HG02981 (cell line): ENCODE data around the gene PSMD1.
A peak's percentile ranks its signal among the peaks of the same experiment; 100 is the strongest.
"Not testable (repeated sequence)": the region's sequence is repeated elsewhere in the genome, so short reads cannot be mapped to it uniquely, and the experiment has no call there.

Experiments
- ATAC-seq: cut with Tn5 transposase; IDR thresholded peaks from one replicate; pipeline ENCODE4 v1.9.1; 2021; ENCODE audit warnings: mild to moderate bottlenecking, moderate library complexity; ENCODE audit not compliant: unreplicated experiment

The PSMD1 gene

GRCh38 chr2:231056453-231057416 is at the start of gene PSMD1:
Gene PSMD1, plus strand, starts transcription at chr2:231056867. Its CDS starts 159 bp downstream, at chr2:231057026.
- peak; percentile 70 for ATAC-seq

DNA sequence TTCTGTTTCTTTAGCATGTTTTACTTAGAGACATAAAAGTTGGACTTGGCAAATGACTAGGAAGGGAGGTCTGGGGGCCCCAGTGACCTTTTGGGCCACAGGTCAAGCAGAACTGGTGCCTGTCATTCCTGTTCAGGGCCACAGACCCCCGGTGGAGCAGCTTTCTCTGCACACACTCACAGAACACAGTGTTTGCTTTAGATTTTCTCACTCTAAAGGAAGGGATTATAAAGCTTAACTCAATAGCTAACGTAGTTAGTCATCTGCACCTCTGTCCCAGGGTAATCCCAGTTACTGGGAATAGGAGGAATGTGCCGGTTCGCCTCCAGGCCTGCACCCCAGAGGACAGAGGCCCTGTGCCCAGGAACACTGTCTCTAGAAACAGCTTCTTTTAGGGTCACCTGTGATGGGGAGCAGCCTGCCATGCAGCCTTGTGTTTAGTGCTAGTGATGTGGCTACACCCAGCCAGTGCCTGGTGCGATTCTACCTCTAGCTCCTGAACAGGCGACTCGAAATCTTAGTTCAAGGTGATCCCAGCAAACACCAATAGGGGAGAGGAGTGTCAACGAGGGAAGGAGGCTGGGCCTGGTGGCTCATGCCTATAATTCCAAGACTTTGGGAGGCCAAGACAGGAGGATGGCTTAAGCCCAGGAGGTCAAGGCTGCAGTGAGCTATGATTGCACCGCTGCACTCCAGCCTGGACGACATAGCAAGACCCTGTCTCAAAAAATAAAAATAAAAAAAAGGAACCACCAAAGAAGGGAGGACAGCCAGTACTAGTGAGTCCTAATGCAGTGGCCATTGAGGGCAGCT is 49.2 kb upstream of the PSMD1 start:
- no peak for ATAC-seq

DNA sequence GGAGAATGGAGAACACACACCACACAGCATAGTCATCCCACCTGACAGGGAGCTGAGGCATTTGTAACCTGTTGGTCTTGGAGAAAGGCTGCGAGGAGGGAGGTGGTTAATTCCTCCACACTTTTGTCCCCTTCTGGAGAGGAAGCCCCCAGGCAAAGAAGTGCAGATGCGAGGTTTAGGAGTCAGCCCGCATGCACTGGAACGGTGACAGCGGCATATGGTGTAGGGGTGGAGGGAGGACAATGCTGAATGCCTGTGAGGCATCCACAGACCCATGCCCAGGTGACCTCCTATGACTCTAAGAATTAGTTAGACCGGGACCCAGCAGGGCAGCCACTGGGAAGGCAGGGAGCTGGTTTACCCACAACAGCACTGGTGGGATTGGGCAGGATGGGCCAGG is 48.5 kb upstream of the PSMD1 start:
- no peak for ATAC-seq

DNA sequence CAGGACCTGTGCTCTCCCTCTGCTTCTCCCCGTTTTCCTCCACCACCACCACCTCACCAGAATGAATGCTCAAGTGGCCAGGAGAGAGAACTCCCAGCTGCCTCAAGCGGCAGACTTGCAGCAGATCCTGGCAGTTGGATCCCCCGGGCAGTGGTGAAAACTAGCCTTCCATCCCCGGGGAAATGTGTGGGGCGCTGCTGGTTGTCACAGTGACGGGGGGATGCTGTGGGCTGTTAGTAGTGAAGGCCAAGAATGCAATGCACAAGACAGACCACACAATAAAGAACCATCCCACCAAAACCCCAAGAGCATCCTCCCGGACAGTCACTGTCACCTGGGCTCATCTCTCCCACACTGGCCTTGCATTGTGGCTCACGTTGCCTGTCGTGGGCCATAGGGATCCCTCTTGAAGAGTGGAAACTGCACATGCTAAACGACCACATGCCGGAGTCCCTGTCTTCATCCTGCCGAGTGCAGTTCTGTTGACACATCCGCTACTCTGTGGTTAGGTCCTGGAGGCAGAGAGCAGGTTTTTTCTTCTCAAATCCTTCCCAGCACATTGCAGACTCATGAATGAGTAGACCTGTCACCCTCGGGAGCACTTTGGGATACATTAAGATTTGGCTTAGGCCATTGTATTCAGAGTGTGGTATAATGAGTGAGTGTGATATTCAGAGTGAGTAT is 47.3 kb upstream of the PSMD1 start:
- no peak for ATAC-seq

DNA sequence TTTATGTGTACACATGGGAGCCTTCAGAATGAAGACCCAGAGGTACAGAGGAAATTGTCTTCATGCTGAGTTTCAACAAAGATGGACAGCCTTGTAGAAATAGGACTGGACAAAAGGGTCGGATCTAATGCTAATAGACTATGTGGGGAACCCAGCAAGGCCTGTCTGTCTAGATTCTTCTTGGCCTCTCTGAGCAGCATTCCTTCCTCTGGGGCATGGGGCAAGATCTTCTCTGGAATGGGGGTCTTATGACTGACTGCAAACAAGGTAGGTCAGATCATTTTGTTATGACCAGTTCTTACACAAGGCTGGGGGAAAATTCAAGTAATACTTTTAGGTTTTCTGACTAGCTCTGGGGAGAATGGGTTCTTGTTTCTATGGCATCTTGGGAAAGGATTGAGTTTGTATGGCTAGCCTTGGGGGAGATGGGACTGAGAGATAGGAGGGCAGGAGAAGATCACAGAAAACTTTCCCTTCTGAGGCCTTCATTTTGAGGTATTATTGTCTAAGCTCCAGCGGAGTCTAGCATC is 46.4 kb upstream of the PSMD1 start:
- ATAC-seq = no peak

GRCh38 chr2:231011526-231011925 is 45.1 kb upstream of the PSMD1 start:
- ATAC-seq = no peak

DNA sequence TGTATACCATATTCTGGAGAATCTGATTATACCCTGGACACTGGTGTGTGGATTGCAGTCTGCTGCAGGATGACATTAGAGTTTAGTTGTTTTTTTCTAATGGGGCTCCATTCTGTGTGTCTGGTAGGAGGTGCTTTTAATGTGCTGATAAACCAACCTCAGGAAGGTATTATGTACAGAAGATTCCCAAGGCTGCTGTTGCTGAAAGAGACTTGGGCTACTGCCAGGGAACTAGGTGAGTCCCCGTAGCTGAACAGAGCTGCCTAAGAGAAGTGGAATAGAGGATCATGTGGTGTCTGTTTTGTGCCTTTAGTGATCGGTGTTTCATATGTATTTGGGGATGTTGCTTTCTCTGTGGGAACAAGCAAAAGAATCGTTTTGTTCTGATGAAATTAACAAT is 44.2 kb upstream of the PSMD1 start:
- no peak for ATAC-seq

DNA sequence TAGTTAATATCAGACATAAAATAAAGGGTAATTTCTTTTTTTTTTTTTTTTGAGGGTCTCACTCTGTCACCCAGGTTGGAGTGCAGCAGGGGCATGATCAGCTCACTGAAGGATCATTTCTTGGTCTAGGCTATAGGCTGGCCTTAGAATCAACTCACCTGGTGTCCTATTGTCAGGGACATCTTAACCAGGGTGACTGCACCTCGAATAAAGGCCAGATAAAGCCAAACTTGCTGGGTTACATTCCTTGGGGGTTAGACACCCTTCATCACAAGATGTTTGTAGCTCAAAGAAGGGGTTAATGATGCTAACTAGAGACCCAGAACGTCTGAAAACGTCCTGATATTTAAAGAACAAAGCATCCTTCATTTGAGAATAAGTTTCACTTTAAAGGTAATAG is 42.8 kb upstream of the PSMD1 start:
- ATAC-seq = no peak

GRCh38 chr2:231015478-231015877 is 41.2 kb upstream of the PSMD1 start:
- no peak for ATAC-seq

- no peak for ATAC-seq
These were observed 40.7 kb upstream of the PSMD1 start for GRCh38 chr2:231015926-231016325.

DNA sequence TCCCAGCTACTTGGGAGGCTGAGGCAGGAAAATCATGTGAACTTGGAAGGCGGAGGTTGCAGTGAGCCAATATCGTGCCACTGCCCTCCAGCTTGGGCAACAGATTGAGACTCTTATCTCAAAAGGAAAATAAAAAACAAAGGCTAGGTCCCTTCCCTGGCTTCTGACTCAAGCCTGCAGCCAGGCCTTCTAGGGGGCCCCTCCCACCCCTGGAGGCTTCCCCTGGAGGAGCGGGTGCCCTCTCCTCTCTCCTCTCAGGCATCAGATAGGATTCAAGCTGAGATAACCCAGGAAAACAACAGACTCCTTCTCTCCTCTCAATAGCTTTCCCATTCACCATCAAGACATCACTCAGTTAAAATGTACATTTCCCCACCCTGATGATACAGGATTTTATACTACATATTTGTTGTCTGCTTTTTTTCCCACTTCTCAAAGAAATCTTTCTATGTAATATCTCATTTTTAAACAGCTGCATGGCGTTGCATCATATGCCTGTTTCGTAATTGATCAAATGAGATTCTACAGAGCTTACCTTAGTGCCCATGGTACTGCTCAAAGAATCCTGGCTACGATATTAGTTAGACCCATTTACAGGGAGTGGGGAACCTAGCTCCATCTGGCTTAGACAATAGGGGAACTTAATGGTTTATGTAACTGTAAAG is 40.0 kb upstream of the PSMD1 start:
- ATAC-seq = no peak

DNA sequence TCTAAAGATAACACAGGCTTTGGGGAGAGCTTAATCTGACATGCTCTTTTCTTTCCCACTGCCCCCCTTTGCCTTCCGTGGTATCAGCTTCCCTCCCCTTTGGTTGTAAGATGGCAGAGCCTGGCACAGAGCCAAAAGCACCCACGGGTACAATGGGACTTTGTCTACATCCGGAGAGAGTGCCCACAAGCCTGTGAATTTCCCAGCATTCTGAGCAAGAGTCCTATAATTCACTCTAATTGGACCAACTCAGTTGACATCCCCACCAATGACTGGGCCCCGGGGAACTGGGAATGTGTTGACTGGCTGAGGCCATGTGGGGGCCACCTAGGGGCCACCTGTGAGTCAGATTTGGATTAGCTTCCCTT is 39.5 kb upstream of the PSMD1 start:
- ATAC-seq = no peak

DNA sequence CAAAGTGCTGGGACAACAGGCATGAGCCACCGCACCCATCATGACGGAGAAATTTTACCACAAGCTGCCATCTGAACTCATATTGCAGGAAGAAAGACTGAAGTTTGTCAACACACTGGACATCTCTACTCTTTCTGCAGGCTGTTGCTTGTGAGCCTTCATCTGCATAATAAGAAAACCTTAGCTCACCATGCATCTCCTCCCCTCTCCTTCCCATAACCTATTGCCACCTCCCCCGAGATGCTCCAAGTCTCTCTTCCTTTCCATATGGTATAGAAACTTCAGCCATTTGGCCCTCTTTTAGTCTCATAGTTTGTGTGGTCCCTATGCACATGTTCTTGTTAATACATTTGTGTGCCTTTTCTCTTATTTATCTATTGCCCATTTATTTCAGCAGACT is 38.5 kb upstream of the PSMD1 start:
- no peak for ATAC-seq

DNA sequence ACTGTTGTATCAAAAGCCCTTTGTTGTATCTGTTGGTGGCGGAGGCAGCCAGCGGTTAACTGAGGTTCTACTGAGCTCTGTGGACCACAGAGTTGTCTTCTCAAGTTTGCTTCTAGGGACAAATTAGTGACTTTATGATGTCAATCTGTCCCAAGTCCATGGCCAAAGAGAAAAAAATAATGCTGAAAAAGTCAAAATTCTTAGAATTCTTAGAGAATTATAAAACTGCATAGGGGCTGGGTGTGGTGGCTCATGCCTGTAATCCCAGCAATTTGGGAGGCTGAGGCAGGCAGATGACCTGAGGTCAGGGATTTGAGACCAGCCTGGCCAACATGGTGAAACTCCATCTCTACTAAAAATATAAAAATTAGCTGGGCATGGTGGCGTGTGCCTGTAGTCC is 31.6 kb upstream of the PSMD1 start:
- ATAC-seq = not testable (repeated sequence)

DNA sequence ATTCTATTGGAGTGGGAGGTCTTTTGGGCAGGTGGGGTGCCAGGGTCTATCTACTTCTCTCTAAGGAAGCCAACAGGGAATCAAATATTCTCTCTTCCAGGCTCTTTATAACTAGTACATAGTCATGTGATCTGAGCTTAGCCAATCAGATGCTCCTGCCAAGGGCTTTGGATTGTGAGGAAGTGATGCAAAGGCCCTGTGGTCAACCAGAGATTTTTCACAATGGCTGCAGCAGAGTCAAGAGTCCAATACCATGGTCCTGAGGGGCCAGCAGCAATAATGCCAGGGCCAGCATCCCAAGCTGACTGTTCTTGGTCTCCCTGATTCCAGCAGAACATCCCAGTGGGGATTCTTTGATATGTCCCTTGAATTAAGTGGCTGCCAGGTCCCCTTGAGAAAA is 27.8 kb upstream of the PSMD1 start:
- ATAC-seq = no peak

DNA sequence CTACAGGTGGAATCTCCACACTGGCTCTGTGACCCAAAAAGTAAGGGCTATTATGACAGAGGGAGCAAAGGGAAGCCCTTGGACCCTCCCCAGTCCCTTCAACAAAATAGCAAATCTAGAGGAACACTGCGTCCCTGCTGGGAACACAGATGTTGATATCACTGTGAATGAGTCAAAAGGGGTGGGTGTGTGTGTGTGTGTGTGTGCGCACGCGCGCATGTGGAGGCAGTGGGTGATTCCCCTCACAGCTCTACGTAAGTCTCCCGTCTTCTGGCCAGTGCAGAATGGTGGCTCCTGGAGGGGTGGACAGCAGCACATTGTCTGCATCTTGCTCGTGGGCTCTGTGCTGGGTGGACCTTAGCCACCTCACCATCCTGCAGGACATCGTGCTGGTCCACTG is 27.1 kb upstream of the PSMD1 start:
- no peak for ATAC-seq

DNA sequence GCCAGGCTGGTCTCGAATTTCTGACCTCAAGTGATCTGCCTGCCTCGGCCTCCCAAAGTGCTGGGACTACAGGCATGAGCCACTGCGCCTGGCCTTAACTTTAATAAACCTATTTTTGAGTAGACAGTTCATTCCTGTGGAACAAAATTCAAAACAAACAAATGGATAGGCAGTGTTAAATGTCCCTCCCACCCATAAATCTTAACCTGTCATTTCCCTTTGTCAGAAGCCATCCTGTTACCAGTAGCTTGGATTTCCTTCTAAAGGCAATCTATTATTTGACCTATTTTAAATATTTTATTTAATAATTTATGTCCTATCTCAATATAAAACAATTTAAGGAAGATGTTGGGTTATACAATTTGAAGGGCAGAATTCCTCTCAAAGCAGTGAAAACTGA is 25.9 kb upstream of the PSMD1 start:
- ATAC-seq = no peak

DNA sequence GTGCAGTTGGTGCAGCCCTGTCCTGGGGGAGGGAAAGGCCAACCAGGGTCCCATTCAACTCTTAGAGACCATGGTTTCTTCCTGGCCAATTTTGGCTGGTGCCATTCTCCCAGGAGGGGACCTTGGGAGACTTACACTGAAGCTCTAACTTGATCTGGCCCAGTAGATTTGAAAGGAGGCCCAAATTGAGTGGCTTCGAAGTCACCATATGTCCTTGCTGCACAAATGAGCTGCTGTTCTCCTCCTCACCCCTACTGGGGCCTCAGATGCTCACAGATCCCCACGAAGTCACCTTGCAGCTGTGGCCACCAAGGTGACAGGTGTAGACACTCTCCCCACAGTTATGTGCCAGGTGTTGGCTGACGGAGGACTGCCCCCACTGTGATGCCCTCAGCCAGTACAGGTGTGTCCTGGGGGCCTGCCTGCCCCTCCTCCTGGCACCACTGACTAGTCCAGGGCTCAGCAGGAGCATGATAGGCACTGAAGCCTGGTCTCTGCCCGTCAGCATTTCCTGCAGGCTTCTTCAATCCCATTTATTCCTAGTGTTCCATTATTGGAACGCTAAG is 24.0 kb upstream of the PSMD1 start:
- no peak for ATAC-seq

GRCh38 chr2:231033147-231034132 is 23.2 kb upstream of the PSMD1 start:
- ATAC-seq = no peak
